K562 (cell line): Measurements from ENCODE around the gene APOC4. TPM values are rescaled to one million over a fixed set of nuclear protein-coding genes. Genes with fewer than 3 reads are reported as not detected.
"Not testable (repeated sequence)": the region's sequence is repeated elsewhere in the genome, so short reads cannot be mapped to it uniquely, and the experiment has no call there.

Source experiments
- AFF1 ChIP-seq, 2 experiments: fragments of 450-650 bp; IDR thresholded peaks; 2 replicates each; pipeline ENCODE4 v1.6.1; 2018; ENCODE audit warnings: mild to moderate bottlenecking in 2 of 2, low read depth in 1 of 2; ENCODE audit not compliant: partially characterized antibody in 2 of 2
- ATF7 ChIP-seq: fragments of 450-650 bp; IDR thresholded peaks from 2 replicates; pipeline ENCODE4 v1.7.1; 2014; ENCODE audit warnings: mild to moderate bottlenecking, moderate library complexity
- CBFA2T3 ChIP-seq: fragments of 450-650 bp; IDR thresholded peaks from 2 replicates; pipeline ENCODE4 v1.6.1; 2017
- ELF1 ChIP-seq: fragments of 200-800 bp; sonication (Bioruptor generic); IDR thresholded peaks from 2 replicates; pipeline ENCODE4 v1.6.1; 2016; ENCODE audit warnings: missing genetic modification characterization, missing compliant biosample characterization
- MYBL2 ChIP-seq, 2 experiments: fragments of 450-650 bp in 1 of 2; sonication (generic) in 1 of 2; formaldehyde crosslinking in 1 of 2; IDR thresholded peaks; 2 replicates each; pipeline versions ENCODE4 v1.6.1 to v1.8.1; 2017 to 2022; ENCODE audit warnings: borderline replicate concordance in 1 of 2, inconsistent platforms in 1 of 2, low read depth in 1 of 2, mild to moderate bottlenecking in 1 of 2, missing genetic modification reagents in 1 of 2, moderate library complexity in 1 of 2
- RBBP5 ChIP-seq: fragments of 200-600 bp; sonication (generic); IDR thresholded peaks from 2 replicates; pipeline ENCODE4 v1.6.1; 2012; ENCODE audit warnings: borderline replicate concordance, mild to moderate bottlenecking, low read length, control low read depth, inconsistent platforms; ENCODE audit not compliant: insufficient read depth, poor library complexity, severe bottlenecking
- RCOR1 ChIP-seq, 2 experiments: IDR thresholded peaks; 2 replicates each; pipeline ENCODE4 v1.6.1; 2012; ENCODE audit warnings: low read depth in 2 of 2, low read length in 2 of 2, borderline replicate concordance in 1 of 2, improper control_type of control experiment in 1 of 2
- SMAD4 ChIP-seq: fragments of 250-450 bp; sonication (Bioruptor Pico); conservative IDR thresholded peaks from 2 replicates; pipeline ENCODE4 v1.8.0; 2021; ENCODE audit warnings: inconsistent platforms, mild to moderate bottlenecking, moderate library complexity
- SPI1 ChIP-seq: IDR thresholded peaks from 2 replicates; pipeline ENCODE4 v1.6.1; 2011; ENCODE audit warnings: low read depth, low read length, control low read depth, borderline replicate concordance
- SREBF2 ChIP-seq: sonication (generic); formaldehyde crosslinking; IDR thresholded peaks from 2 replicates; pipeline ENCODE4 v1.4.0; 2020; ENCODE audit warnings: mild to moderate bottlenecking, missing genetic modification reagents
- TBL1XR1 ChIP-seq, 2 experiments: IDR thresholded peaks; 2 replicates each; pipeline ENCODE4 v1.6.1; 2012; ENCODE audit warnings: improper control_type of control experiment in 2 of 2, low read length in 2 of 2, mild to moderate bottlenecking in 1 of 2
- THRA ChIP-seq: fragments of 450-650 bp; IDR thresholded peaks from 2 replicates; pipeline ENCODE4 v1.6.1; 2017; ENCODE audit warnings: mild to moderate bottlenecking, moderate library complexity
- TRIM24 ChIP-seq, 2 experiments: fragments of 450-650 bp; IDR thresholded peaks; 2 replicates each; pipeline ENCODE4 v1.6.1; 2016
- ZNF316 ChIP-seq: fragments of 450-650 bp; IDR thresholded peaks from 2 replicates; pipeline ENCODE4 v1.6.1; 2016
- ZNF395 ChIP-seq: fragments of 200-800 bp; sonication (Bioruptor generic); IDR thresholded peaks from 2 replicates; pipeline ENCODE4 v1.6.1; 2017; ENCODE audit warnings: missing genetic modification characterization, missing compliant biosample characterization
- ZNF766 ChIP-seq: fragments of 200-800 bp; sonication (Bioruptor generic); conservative IDR thresholded peaks from 2 replicates; pipeline ENCODE4 v1.6.1; 2016; ENCODE audit warnings: missing genetic modification characterization, missing compliant biosample characterization
- polyA plus RNA-seq, 8 experiments: library from polyadenylated mRNA; depleted of rRNA in 4 of 8; stranded (reverse) in 5 of 8; unstranded in 3 of 8; fragments of >200 nt; fragmentation: Nextera tagmentation in 2 of 8; fragmentation: Illumina TruSeq in 1 of 8; extraction: Ambion mirVana in 2 of 8; extraction: Trizol in 1 of 8; gene quantifications; 2 replicates each; pipeline versions ENCODE4 v1.2.1 to v1.2.3, GENCODE V29; 2011 to 2014; ENCODE audit warnings: inconsistent platforms in 1 of 8, missing spikeins in 1 of 8
- total RNA-seq, 7 experiments: library from RNA; depleted of rRNA in 6 of 7; stranded (reverse); fragments of >200 nt in 6 of 7; fragmentation: Illumina TruSeq in 2 of 7; extraction: Trizol in 2 of 7; gene quantifications; 2 replicates each; pipeline versions ENCODE4 v1.2.1 to v1.2.3, GENCODE V29; 2011 to 2021; ENCODE audit warnings: low replicate concordance in 1 of 7
- TF ChIP-seq, protein P1 (sequence below), 2 experiments: fragments of 450-650 bp; IDR thresholded peaks; 2 replicates each; pipeline ENCODE4 v1.6.1; 2016

The APOC4 gene
- total and polyA plus RNA-seq, 9 of the 15 experiments (the other 6 are each of a cell fraction or from before 2014, with no cell fraction given) = 0.46 TPM; not detected in 8

- peak; percentile 35; the same call in 1 of the 2 replicates for TF ChIP-seq MYBL2 (IDR thresholded peaks at IDR 0.05; ENCODE audit: low read depth)
- not testable (repeated sequence) for TF ChIP-seq MYBL2 (CRISPR knock-in tag; IDR thresholded peaks at IDR 0.05; ENCODE audit: borderline replicate concordance)
- peak; percentile 94 for TF ChIP-seq ZNF316
- TF ChIP-seq, protein P1, sequence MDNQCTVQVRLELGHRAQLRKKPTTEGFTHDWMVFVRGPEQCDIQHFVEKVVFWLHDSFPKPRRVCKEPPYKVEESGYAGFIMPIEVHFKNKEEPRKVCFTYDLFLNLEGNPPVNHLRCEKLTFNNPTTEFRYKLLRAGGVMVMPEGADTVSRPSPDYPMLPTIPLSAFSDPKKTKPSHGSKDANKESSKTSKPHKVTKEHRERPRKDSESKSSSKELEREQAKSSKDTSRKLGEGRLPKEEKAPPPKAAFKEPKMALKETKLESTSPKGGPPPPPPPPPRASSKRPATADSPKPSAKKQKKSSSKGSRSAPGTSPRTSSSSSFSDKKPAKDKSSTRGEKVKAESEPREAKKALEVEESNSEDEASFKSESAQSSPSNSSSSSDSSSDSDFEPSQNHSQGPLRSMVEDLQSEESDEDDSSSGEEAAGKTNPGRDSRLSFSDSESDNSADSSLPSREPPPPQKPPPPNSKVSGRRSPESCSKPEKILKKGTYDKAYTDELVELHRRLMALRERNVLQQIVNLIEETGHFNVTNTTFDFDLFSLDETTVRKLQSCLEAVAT (IDR thresholded peaks at IDR 0.05) = peak in 1 of 2 experiments; percentile 15; a peak in 1 of 4 replicates
- TF ChIP-seq ZNF395 (CRISPR knock-in tag) = peak; percentile 78; the same call in 1 of the 2 replicates
- TF ChIP-seq ATF7 = peak; percentile 72
- TF ChIP-seq AFF1 (IDR thresholded peaks at IDR 0.05; ENCODE audit: low read depth in 1 of 2, partially characterized antibody in 2 of 2) = peak in 1 of 2 experiments; percentile 58
- 0 out of 2 replicates have a peak, but pooled peaks have one; percentile 34 for TF ChIP-seq ELF1 (tag)
- TF ChIP-seq CBFA2T3 = peak; percentile 89
- TF ChIP-seq RBBP5 = peak; percentile 82
- TF ChIP-seq TRIM24 (IDR thresholded peaks at IDR 0.05) = peak in 1 of 2 experiments; percentile 10; a peak in 1 of 4 replicates
- TF ChIP-seq TBL1XR1 (IDR thresholded peaks at IDR 0.05; ENCODE audit: low read length in 2 of 2) = 0 out of 4 replicates have a peak, but pooled peaks of 1 of the 2 experiments have one; percentile 21
- TF ChIP-seq THRA = peak; percentile 100
- TF ChIP-seq RCOR1 (IDR thresholded peaks at IDR 0.05; ENCODE audit: borderline replicate concordance in 1 of 2, low read depth in 2 of 2, low read length in 2 of 2) = peak in 1 of 2 experiments; percentile 78; a peak in 1 of 4 replicates
- peak; percentile 67; the same call in 1 of the 2 replicates for TF ChIP-seq ZNF766 (CRISPR knock-in tag)
- TF ChIP-seq SREBF2 (CRISPR knock-in tag) = 0 out of 2 replicates have a peak, but pooled peaks have one; percentile 12
- peak; percentile 60 for TF ChIP-seq SPI1
- TF ChIP-seq SMAD4 = peak; percentile 84
Measured at GRCh38 chr19:44913512-44914432, 28.3 kb upstream of the APOC4 start (continued).
